Measurements from ENCODE around the gene XRN2. TPM values are rescaled to one million over a fixed set of nuclear protein-coding genes. Genes with fewer than 3 reads are reported as not detected.

XRN2 gene
- total and polyA plus RNA-seq, 2 donors (not counting 1 experiment from before 2014, with no cell fraction given) = 19.0 to 46.2 TPM

- Histone ChIP-seq H3K4me2 (replicated peaks; ENCODE audit: low read depth, low read length, poor library complexity, severe bottlenecking) (no peak overlapping the region), H3K4me3 (ENCODE audit: control extremely low read depth in 1 of 5, extremely low read depth in 1 of 5, insufficient read depth in 1 of 5, low read depth in 2 of 5, low read length in 4 of 5) (no peak overlapping the region), H3K9ac (ENCODE audit: low read length) (no peak overlapping the region), H3K79me2 (ENCODE audit: control insufficient read depth, insufficient read depth, low read length) (no peaks in the 10 kb centered on the region), H3K27ac (ENCODE audit: low read length in 2 of 2) (no peak overlapping the region), H3K9me3 (ENCODE audit: control extremely low read depth in 1 of 3, control insufficient read depth in 2 of 3, insufficient read depth in 1 of 3, low read length in 2 of 3) (no peaks in the 10 kb centered on the region), H3K27me3 (replicated peaks in 1 of 4; ENCODE audit: control extremely low read depth in 1 of 4, control insufficient read depth in 3 of 4, insufficient read depth in 4 of 4, low read length in 3 of 4) (peaks cover 0 to 6% (median under 1%) of the 10 kb centered on the region in 4 experiments), H3K4me1 (ENCODE audit: control insufficient read depth in 2 of 2, insufficient read depth in 2 of 2, low read length in 2 of 2) (no peaks in the 10 kb centered on the region), H4K20me1 (ENCODE audit: control insufficient read depth, insufficient read depth, low read length, poor library complexity, severe bottlenecking) (no peaks in the 10 kb centered on the region), H3K36me3 (replicated peaks in 1 of 2; ENCODE audit: control extremely low read depth in 1 of 2, control insufficient read depth in 1 of 2, extremely low read depth in 1 of 2, insufficient read depth in 2 of 2, low read length in 1 of 2) (no peaks in the 10 kb centered on the region), H2AFZ (ENCODE audit: insufficient read depth, low read depth, low read length, poor library complexity, severe bottlenecking) (no peak overlapping the region)
- H3K27ac Mint-ChIP-seq = no peak overlapping the region
- POLR2A ChIA-PET = no interaction called here
- H3K27me3 Mint-ChIP-seq = peaks cover 47% of the 10 kb centered on the region
- intact Hi-C loops (cut with micrococcal nuclease) = no loop called here
- H3K4me3 Mint-ChIP-seq = no peak overlapping the region
- DNase-seq = no peak
- CTCF ChIA-PET = no interaction called here
- no peaks in the 10 kb centered on the region for H3K9me3 Mint-ChIP-seq (ENCODE audit: insufficient read depth)
- 95% methylated on average over 3 of the region's 4 CpGs for WGBS (ENCODE audit: insufficient coverage)
- ATAC-seq (ENCODE audit: low read depth) = no peak
- no peaks in the 10 kb centered on the region for H3K4me1 Mint-ChIP-seq
- TF ChIP-seq CTCF (IDR thresholded peaks at IDR 0.05) = no peak
- no peak for TF ChIP-seq EZH2 (IDR thresholded peaks at IDR 0.05; ENCODE audit: borderline replicate concordance, insufficient read depth, low read depth, low read length, poor library complexity, severe bottlenecking)
Observed at GRCh38 chr20:21432911-21433310, 129.8 kb downstream of the XRN2 start.

GRCh38 chr20:21433329-21433890 lies 130.3 kb downstream of the XRN2 start:
- no peak overlapping the region for H3K4me3 ChIP-seq (ENCODE audit: control extremely low read depth in 1 of 5, extremely low read depth in 1 of 5, insufficient read depth in 1 of 5, low read depth in 2 of 5, low read length in 4 of 5)
- ATAC-seq (ENCODE audit: low read depth) (no peak), DNase-seq (no peak)
- H3K36me3 ChIP-seq (replicated peaks in 1 of 2; ENCODE audit: control extremely low read depth in 1 of 2, control insufficient read depth in 1 of 2, extremely low read depth in 1 of 2, insufficient read depth in 2 of 2, low read length in 1 of 2) = no peaks in the 10 kb centered on the region
- Mint-ChIP-seq H3K27me3 (peaks cover 44% of the 10 kb centered on the region), H3K4me1 (no peaks in the 10 kb centered on the region), H3K4me3 (no peak overlapping the region), H3K27ac (no peak overlapping the region), H3K9me3 (ENCODE audit: insufficient read depth) (no peaks in the 10 kb centered on the region)
- H3K9ac ChIP-seq (ENCODE audit: low read length) = no peak overlapping the region
- H3K9me3 ChIP-seq (ENCODE audit: control extremely low read depth in 1 of 3, control insufficient read depth in 2 of 3, insufficient read depth in 1 of 3, low read length in 2 of 3) = no peaks in the 10 kb centered on the region
- no peaks in the 10 kb centered on the region for H4K20me1 ChIP-seq (ENCODE audit: control insufficient read depth, insufficient read depth, low read length, poor library complexity, severe bottlenecking)
- CTCF ChIA-PET = no interaction called here
- intact Hi-C loops (cut with micrococcal nuclease) = no loop called here
- POLR2A ChIA-PET = no interaction called here
- no peaks in the 10 kb centered on the region for H3K4me1 ChIP-seq (ENCODE audit: control insufficient read depth in 2 of 2, insufficient read depth in 2 of 2, low read length in 2 of 2)
- no peak overlapping the region for H3K27ac ChIP-seq (ENCODE audit: low read length in 2 of 2)
- TF ChIP-seq CTCF (IDR thresholded peaks at IDR 0.05) (no peak), EZH2 (IDR thresholded peaks at IDR 0.05; ENCODE audit: borderline replicate concordance, insufficient read depth, low read depth, low read length, poor library complexity, severe bottlenecking) (no peak)
- H2AFZ ChIP-seq (ENCODE audit: insufficient read depth, low read depth, low read length, poor library complexity, severe bottlenecking) = no peak overlapping the region
- no peaks in the 10 kb centered on the region for H3K79me2 ChIP-seq (ENCODE audit: control insufficient read depth, insufficient read depth, low read length)
- no peak overlapping the region for H3K4me2 ChIP-seq (replicated peaks; ENCODE audit: low read depth, low read length, poor library complexity, severe bottlenecking)
- WGBS (ENCODE audit: insufficient coverage) = 91% methylated on average over 1 of the region's 2 CpGs
- H3K27me3 ChIP-seq (replicated peaks in 1 of 4; ENCODE audit: control extremely low read depth in 1 of 4, control insufficient read depth in 3 of 4, insufficient read depth in 4 of 4, low read length in 3 of 4) = peaks cover 0 to 6% (median under 1%) of the 10 kb centered on the region in 4 experiments
